Measurements from ENCODE around the gene INHBB.

DNA sequence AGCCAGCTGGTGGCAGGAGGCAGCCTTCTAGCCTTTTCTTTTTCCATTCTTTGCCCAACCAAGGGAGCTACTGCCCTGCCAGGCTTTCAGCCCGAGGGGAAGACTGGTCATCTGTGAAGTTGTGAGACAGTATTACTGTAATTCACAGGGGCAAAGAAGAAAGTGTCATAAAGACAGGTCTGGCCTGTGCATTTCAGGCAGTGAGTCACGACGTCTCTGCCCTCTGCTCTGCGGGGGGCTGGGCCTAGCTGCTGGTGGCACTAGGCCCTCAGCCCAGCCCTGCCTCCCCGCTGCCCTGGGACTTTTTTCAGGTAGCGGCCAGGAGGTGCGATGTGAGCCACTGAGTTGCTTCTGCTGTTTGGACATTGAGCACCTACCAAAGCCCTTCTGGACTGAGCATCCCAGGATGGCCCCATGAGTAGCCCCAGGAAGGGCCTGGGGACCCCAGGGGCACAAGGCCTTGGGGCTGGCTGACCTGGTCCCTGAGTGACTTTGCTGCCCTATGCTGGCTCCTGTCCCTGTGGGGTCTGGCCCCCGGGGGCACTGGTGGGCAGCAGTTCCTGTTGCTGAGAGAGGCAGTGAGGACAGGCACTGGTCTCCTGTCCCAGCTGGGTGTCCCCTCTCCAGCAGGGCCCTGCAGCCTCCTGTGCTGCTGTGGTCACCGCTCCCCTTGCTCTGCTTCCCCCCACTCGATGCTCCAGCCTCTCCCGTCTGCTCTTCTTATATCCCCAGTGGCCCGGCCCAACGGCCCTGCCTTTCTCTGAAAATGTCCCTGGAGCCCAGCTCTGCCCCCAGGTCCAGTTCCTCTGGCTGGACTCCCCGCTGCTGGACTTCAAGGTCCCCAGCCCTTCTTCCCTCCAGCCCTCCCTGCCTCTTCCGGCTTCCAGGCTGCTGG, 7.0 kb downstream of the INHBB start:
- TF ChIP-seq POLR2A (IDR thresholded peaks at IDR 0.05; ENCODE audit: low read depth, low read length): no peak
- no peak for TF ChIP-seq MAFK (IDR thresholded peaks at IDR 0.05; ENCODE audit: low read depth, low read length)
- TF ChIP-seq, protein P1, sequence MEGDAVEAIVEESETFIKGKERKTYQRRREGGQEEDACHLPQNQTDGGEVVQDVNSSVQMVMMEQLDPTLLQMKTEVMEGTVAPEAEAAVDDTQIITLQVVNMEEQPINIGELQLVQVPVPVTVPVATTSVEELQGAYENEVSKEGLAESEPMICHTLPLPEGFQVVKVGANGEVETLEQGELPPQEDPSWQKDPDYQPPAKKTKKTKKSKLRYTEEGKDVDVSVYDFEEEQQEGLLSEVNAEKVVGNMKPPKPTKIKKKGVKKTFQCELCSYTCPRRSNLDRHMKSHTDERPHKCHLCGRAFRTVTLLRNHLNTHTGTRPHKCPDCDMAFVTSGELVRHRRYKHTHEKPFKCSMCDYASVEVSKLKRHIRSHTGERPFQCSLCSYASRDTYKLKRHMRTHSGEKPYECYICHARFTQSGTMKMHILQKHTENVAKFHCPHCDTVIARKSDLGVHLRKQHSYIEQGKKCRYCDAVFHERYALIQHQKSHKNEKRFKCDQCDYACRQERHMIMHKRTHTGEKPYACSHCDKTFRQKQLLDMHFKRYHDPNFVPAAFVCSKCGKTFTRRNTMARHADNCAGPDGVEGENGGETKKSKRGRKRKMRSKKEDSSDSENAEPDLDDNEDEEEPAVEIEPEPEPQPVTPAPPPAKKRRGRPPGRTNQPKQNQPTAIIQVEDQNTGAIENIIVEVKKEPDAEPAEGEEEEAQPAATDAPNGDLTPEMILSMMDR (conservative IDR thresholded peaks at IDR 0.05; ENCODE audit: low read depth, low read length): no peak
- no peak for TF ChIP-seq MXI1 (IDR thresholded peaks at IDR 0.05; ENCODE audit: borderline replicate concordance, low read depth, low read length)
- no peak for TF ChIP-seq FOS (IDR thresholded peaks at IDR 0.05; ENCODE audit: low read depth, low read length)
- no peak for TF ChIP-seq RAD21 (IDR thresholded peaks at IDR 0.05; ENCODE audit: low read length)
- TF ChIP-seq RCOR1 (IDR thresholded peaks at IDR 0.05; ENCODE audit: insufficient replicate concordance, low read length): no peak

Measured in IMR-90 (cell line).